Panc1 (cell line): ENCODE results near the gene TJP1. TPM values are rescaled to one million over a fixed set of nuclear protein-coding genes. Genes with fewer than 3 reads are reported as not detected.

Experiments
- ATAC-seq: fragments of 200-7000 bp; cut with Tn5 transposase; 2 replicates; pipeline ENCODE4 v1.9.1; 2020; ENCODE audit warnings: mild to moderate bottlenecking, moderate library complexity
- BruUV-seq: library from RNA; stranded (reverse); fragments of 400-500 nt; replicated peaks from 2 replicates; lab custom pipeline; 2021; lab: Mats Ljungman, UMichigan
- CTCF ChIA-PET: fragments of 300-600 bp; sonication (Branson Sonifier 250); formaldehyde crosslinking; loops from one replicate; lab custom pipeline; 2022; ENCODE audit warnings: antibody characterized with exemption; lab: Charles Lee
- POLR2A ChIA-PET: fragments of 300-600 bp; sonication (Branson Sonifier 250); formaldehyde crosslinking; loops from one replicate; lab custom pipeline; 2022; ENCODE audit warnings: antibody characterized with exemption; lab: Charles Lee
- DNase-seq: peaks from one replicate; pipeline ENCODE4 v3.0.0-alpha.2; 2010; ENCODE audit warnings: low read depth, low spot score
- H3K27ac ChIP-seq: 2 replicates; pipeline ENCODE4 v1.5.1; 2011; ENCODE audit warnings: mild to moderate bottlenecking, low read length, inconsistent platforms
- H3K27me3 ChIP-seq: fragments of 200-500 bp; sonication (Bioruptor generic); 2 replicates; pipeline ENCODE4 v1.6.0; 2014; ENCODE audit warnings: low read length, inconsistent platforms; ENCODE audit not compliant: control insufficient read depth, insufficient read depth
- H3K36me3 ChIP-seq: fragments of 200-500 bp; sonication (Bioruptor generic); 2 replicates; pipeline ENCODE4 v1.5.1; 2014; ENCODE audit warnings: inconsistent platforms, mild to moderate bottlenecking, low read length, moderate library complexity; ENCODE audit not compliant: control insufficient read depth, insufficient read depth
- H3K4me1 ChIP-seq: 2 replicates; pipeline ENCODE4 v1.5.1; 2011; ENCODE audit warnings: inconsistent platforms, mild to moderate bottlenecking, low read length, moderate library complexity; ENCODE audit not compliant: control insufficient read depth, insufficient read depth
- H3K4me3 ChIP-seq, 2 experiments: 2 replicates each; pipeline ENCODE4 v1.5.1; 2011 to 2012; ENCODE audit warnings: low read depth in 2 of 2, low read length in 2 of 2, mild to moderate bottlenecking in 2 of 2, inconsistent platforms in 1 of 2, moderate library complexity in 1 of 2
- H3K9me3 ChIP-seq: fragments of 200-500 bp; sonication (Bioruptor generic); 2 replicates; pipeline ENCODE4 v1.5.1; 2014; ENCODE audit warnings: low read depth, mild to moderate bottlenecking, inconsistent platforms, low read length, moderate library complexity; ENCODE audit not compliant: control insufficient read depth, insufficient read depth
- CTCF ChIP-seq: fragments of 450-650 bp; IDR thresholded peaks from 2 replicates; pipeline ENCODE4 v1.5.1; 2017; ENCODE audit warnings: mild to moderate bottlenecking
- POLR2AphosphoS5 ChIP-seq: IDR thresholded peaks from 2 replicates; pipeline ENCODE4 v1.6.1; 2012; ENCODE audit warnings: mild to moderate bottlenecking, low read depth, low read length, moderate library complexity
- SIN3A ChIP-seq: IDR thresholded peaks from 2 replicates; pipeline ENCODE4 v1.6.1; 2012; ENCODE audit warnings: low read depth, mild to moderate bottlenecking, low read length, moderate library complexity, borderline replicate concordance; ENCODE audit not compliant: insufficient read depth
- TCF7L2 ChIP-seq: IDR thresholded peaks from 2 replicates; pipeline ENCODE4 v1.6.1; 2011; ENCODE audit warnings: mild to moderate bottlenecking, low read depth, low read length, inconsistent platforms
- in situ Hi-C: cut with HindIII; loops from 2 replicates; pipeline ENCODE4 v1.10.0; 2016; ENCODE audit warnings: low sequenced_read_pairs, low pct_unique_long_range_greater_than_20kb
- intact Hi-C: fragments of 100-400 bp; cut with micrococcal nuclease; formaldehyde crosslinking; loops from one replicate; pipeline ENCODE4 v1.10.0; 2022; ENCODE audit not compliant: unreplicated experiment
- total RNA-seq: library from RNA; stranded (reverse); gene quantifications from one replicate; pipeline ENCODE4 v1.2.1, GENCODE V29; 2021; ENCODE audit not compliant: unreplicated experiment
- TF ChIP-seq, protein P1 (sequence below), 2 experiments: IDR thresholded peaks; 2 replicates each; pipeline ENCODE4 v1.6.1; 2011 to 2012; ENCODE audit warnings: low read depth in 2 of 2, control low read depth in 1 of 2, low read length in 1 of 2, mild to moderate bottlenecking in 1 of 2, moderate library complexity in 1 of 2; ENCODE audit not compliant: insufficient read depth in 1 of 2

The TJP1 gene
- total RNA-seq, 1 experiment from 2014 or later, result 79.1 TPM

- Histone ChIP-seq H3K27me3 (no peaks in the 10 kb centered on the region), H3K4me1 (peaks cover 10% of the 10 kb centered on the region), H3K36me3 (no peaks in the 10 kb centered on the region), H3K9me3 (no peaks in the 10 kb centered on the region), H3K4me3 (no peak overlapping the region), H3K27ac (no peak overlapping the region)
- intact Hi-C loops, result loop anchor here (5.0 to 10.0 kb wide), 4 partner anchors 49 to 409 kb away; no protein-coding TSS in a partner anchor
- ATAC-seq (no peak), DNase-seq (no peak)
- POLR2A ChIA-PET, result no interaction called here
- BruUV-seq, result no TSS peak
- in situ Hi-C loops, result no loop called here
- TF ChIP-seq TCF7L2 (no peak), SIN3A (no peak), CTCF (no peak), POLR2AphosphoS5 (no peak)
- TF ChIP-seq, protein P1, sequence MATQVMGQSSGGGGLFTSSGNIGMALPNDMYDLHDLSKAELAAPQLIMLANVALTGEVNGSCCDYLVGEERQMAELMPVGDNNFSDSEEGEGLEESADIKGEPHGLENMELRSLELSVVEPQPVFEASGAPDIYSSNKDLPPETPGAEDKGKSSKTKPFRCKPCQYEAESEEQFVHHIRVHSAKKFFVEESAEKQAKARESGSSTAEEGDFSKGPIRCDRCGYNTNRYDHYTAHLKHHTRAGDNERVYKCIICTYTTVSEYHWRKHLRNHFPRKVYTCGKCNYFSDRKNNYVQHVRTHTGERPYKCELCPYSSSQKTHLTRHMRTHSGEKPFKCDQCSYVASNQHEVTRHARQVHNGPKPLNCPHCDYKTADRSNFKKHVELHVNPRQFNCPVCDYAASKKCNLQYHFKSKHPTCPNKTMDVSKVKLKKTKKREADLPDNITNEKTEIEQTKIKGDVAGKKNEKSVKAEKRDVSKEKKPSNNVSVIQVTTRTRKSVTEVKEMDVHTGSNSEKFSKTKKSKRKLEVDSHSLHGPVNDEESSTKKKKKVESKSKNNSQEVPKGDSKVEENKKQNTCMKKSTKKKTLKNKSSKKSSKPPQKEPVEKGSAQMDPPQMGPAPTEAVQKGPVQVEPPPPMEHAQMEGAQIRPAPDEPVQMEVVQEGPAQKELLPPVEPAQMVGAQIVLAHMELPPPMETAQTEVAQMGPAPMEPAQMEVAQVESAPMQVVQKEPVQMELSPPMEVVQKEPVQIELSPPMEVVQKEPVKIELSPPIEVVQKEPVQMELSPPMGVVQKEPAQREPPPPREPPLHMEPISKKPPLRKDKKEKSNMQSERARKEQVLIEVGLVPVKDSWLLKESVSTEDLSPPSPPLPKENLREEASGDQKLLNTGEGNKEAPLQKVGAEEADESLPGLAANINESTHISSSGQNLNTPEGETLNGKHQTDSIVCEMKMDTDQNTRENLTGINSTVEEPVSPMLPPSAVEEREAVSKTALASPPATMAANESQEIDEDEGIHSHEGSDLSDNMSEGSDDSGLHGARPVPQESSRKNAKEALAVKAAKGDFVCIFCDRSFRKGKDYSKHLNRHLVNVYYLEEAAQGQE (IDR thresholded peaks at IDR 0.05; ENCODE audit: insufficient read depth in 1 of 2, low read depth in 2 of 2, low read length in 1 of 2), result no peak
- CTCF ChIA-PET, result no interaction called here
Measured at GRCh38 chr15:29666241-29666640, 156.0 kb downstream of the TJP1 start.

DNA sequence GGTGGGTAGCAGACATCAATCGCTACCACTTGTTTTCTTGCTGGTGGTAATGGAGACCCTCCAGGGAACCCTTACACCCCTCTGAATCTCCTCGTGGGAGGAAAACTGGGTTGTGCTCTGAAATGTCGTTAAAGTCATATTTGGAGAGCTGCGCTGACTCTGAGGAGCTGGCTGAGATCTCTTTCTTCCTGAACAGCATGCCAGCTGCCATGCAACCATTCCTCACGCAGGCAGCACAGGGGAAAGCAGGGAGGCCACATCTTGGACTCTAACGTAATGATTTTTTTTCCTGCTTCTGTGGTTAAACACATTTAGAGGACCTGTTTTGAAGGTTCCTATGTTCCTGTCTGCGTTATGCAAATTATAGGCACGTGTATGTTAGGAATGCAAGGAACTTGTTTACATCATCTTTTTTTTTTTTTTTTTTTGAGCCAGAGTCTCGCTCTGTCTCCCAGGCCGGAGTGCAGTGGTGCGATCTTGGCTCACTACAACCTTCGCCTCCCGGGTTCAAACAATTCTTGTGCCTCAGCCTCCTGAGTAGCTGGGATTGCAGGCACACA is 156.7 kb downstream of the TJP1 start:
- BruUV-seq, result no TSS peak
- ATAC-seq, result no peak
- H3K9me3 ChIP-seq, result no peaks in the 10 kb centered on the region
- in situ Hi-C loops (no loop called here), intact Hi-C loops (loop anchor here (5.0 to 10.0 kb wide), 4 partner anchors 48 to 409 kb away; no protein-coding TSS in a partner anchor)
- no peak for DNase-seq
- no peak overlapping the region for H3K4me3 ChIP-seq
- CTCF ChIA-PET, result no interaction called here
- H3K27ac ChIP-seq, result no peak overlapping the region
- H3K4me1 ChIP-seq, result peaks cover 3% of the 10 kb centered on the region
- TF ChIP-seq POLR2AphosphoS5, result no peak
- no peak for TF ChIP-seq CTCF
- TF ChIP-seq SIN3A, result no peak
- TF ChIP-seq TCF7L2, result no peak
- TF ChIP-seq, protein P1 (IDR thresholded peaks at IDR 0.05; ENCODE audit: insufficient read depth in 1 of 2, low read depth in 2 of 2, low read length in 1 of 2), result no peak
- H3K27me3 ChIP-seq, result no peaks in the 10 kb centered on the region
- POLR2A ChIA-PET, result no interaction called here
- H3K36me3 ChIP-seq, result no peaks in the 10 kb centered on the region
